Stimulated activated CD4-positive, alpha-beta T cell treated with anti-CD3 and anti-CD28 coated beads, Interleukin-1b, Interleukin-23, amount 100 ng/mL, for 24 hours (primary cell): ENCODE results near the gene SYK.

Source experiments
- DNase-seq, 4 experiments: peaks; one replicate each; pipeline ENCODE4 v3.0.0-alpha.2; 2020; ENCODE audit warnings: low read depth in 4 of 4, low spot score in 1 of 4

SYK gene

GRCh38 chr9:90821697-90822096, 20.1 kb downstream of the SYK start:
- no peak for DNase-seq

GRCh38 chr9:90822866-90823265, 21.2 kb downstream of the SYK start:
- no peak for DNase-seq

GRCh38 chr9:90825586-90825985, 24.0 kb downstream of the SYK start:
- DNase-seq, result no peak

GRCh38 chr9:90826326-90827020, 24.9 kb downstream of the SYK start:
- no peak for DNase-seq

GRCh38 chr9:90827181-90827871, 25.7 kb downstream of the SYK start:
- DNase-seq, result no peak

GRCh38 chr9:90830051-90830450, 28.4 kb downstream of the SYK start:
- DNase-seq, result no peak

- no peak for DNase-seq
These were observed 29.4 kb downstream of the SYK start for GRCh38 chr9:90830977-90831376.

- DNase-seq, result no peak
These were observed 30.6 kb downstream of the SYK start for GRCh38 chr9:90832261-90832660.

- DNase-seq, result no peak
These were observed 33.4 kb downstream of the SYK start for GRCh38 chr9:90834828-90835595.

GRCh38 chr9:90836411-90837080, 34.9 kb downstream of the SYK start:
- no peak for DNase-seq

GRCh38 chr9:90838098-90838497, 36.5 kb downstream of the SYK start:
- DNase-seq, result no peak

- DNase-seq, result no peak
These were observed 37.0 kb downstream of the SYK start for GRCh38 chr9:90838581-90839154.

- DNase-seq, result no peak
These were observed 37.6 kb downstream of the SYK start for GRCh38 chr9:90839183-90839728.

GRCh38 chr9:90840696-90841095, 39.1 kb downstream of the SYK start:
- DNase-seq, result no peak

GRCh38 chr9:90841213-90841612, 39.6 kb downstream of the SYK start:
- no peak for DNase-seq

GRCh38 chr9:90841615-90842014, 40.0 kb downstream of the SYK start:
- no peak for DNase-seq

GRCh38 chr9:90842176-90842777, 40.7 kb downstream of the SYK start:
- no peak for DNase-seq

- DNase-seq, result no peak
These were observed 41.4 kb downstream of the SYK start for GRCh38 chr9:90842996-90843395.

GRCh38 chr9:90843525-90843924, 41.9 kb downstream of the SYK start:
- no peak for DNase-seq

GRCh38 chr9:90844326-90844725, 42.7 kb downstream of the SYK start:
- DNase-seq, result no peak
